PFSK-1 (cell line): Measurements from ENCODE around the gene CD63.

Experiments used
- POLR2AphosphoS5 ChIP-seq: IDR thresholded peaks from 2 replicates; pipeline ENCODE4 v1.6.1; 2012; ENCODE audit warnings: low read depth, mild to moderate bottlenecking, control low read depth, low read length, moderate library complexity
- SIN3A ChIP-seq: IDR thresholded peaks from 2 replicates; pipeline ENCODE4 v1.6.1; 2012; ENCODE audit warnings: mild to moderate bottlenecking, low read length, moderate library complexity, borderline replicate concordance; ENCODE audit not compliant: insufficient read depth

DNA sequence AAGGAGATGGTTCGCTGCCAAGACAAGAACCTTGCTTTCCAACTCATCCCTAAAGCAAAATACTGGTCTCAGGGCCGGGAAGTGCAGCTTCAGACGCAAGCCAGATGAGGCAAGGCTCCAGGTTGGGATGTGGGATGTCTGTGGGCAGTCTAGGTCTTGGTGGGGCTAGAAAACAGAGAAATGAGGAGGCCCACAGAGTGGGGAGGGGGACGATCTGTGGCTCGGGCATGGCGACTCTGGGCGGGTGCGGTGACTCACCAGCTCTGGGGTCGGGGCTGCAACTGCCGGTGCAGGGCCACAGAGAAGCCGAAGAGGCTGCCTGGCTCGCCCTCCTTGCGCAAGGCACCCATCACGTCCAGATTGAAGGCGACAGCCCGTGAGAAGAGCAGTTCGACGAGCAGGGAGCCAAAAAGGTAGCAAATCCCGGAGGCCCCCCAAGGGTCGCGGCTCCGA lies 21.6 kb downstream of the CD63 start:
- TF ChIP-seq POLR2AphosphoS5 (no peak), SIN3A (no peak)
